ENCODE results near the gene XAB2. TPM values are rescaled to one million over a fixed set of nuclear protein-coding genes. Genes with fewer than 3 reads are reported as not detected.

The XAB2 gene
- total RNA-seq, 1 donor from 2014 or later: 28.1 TPM

- no peaks in the 10 kb centered on the region for H3K4me1 Mint-ChIP-seq (ENCODE audit: low read depth, unreplicated experiment)
- no peak for FAIRE-seq
- Histone ChIP-seq H3K4me1 (ENCODE audit: insufficient read depth, low read length) (no peaks in the 10 kb centered on the region), H2AFZ (ENCODE audit: low read depth, low read length) (no peak overlapping the region), H3K4me2 (ENCODE audit: low read length) (no peak overlapping the region), H3K9ac (ENCODE audit: low read length) (no peak overlapping the region), H3K9me3 (ENCODE audit: insufficient read depth, low read depth, low read length) (no peaks in the 10 kb centered on the region), H3K36me3 (ENCODE audit: insufficient read depth, low read length) (no peaks in the 10 kb centered on the region), H3K27me3 (ENCODE audit: insufficient read depth, low read length) (peaks cover 2% of the 10 kb centered on the region), H3K27ac (ENCODE audit: low read depth, low read length) (no peak overlapping the region), H3K79me2 (ENCODE audit: insufficient read depth, low read length) (no peaks in the 10 kb centered on the region), H3K4me3 (ENCODE audit: insufficient read depth, low read depth, low read length) (no peak overlapping the region), H4K20me1 (ENCODE audit: insufficient read depth, low read length) (no peaks in the 10 kb centered on the region)
- no peaks in the 10 kb centered on the region for H3K9me3 Mint-ChIP-seq (ENCODE audit: unreplicated experiment)
- no peak for DNase-seq (ENCODE audit: low read depth)
- H3K27me3 Mint-ChIP-seq (ENCODE audit: low read depth, unreplicated experiment): peaks cover 42% of the 10 kb centered on the region
- no peak overlapping the region for H3K4me3 Mint-ChIP-seq (ENCODE audit: unreplicated experiment)
- TF ChIP-seq EZH2 (IDR thresholded peaks at IDR 0.05; ENCODE audit: insufficient read depth, low read length): no peak
- TF ChIP-seq CTCF (IDR thresholded peaks at IDR 0.05; ENCODE audit: insufficient read depth, low read depth, low read length): no peak
- no peak overlapping the region for H3K27ac Mint-ChIP-seq (ENCODE audit: unreplicated experiment)
- H3K36me3 Mint-ChIP-seq (ENCODE audit: low read depth, unreplicated experiment): no peaks in the 10 kb centered on the region
These were observed 32.6 kb upstream of the XAB2 start for GRCh38 chr19:7661744-7662538.

GRCh38 chr19:7658219-7658686 lies 28.9 kb upstream of the XAB2 start:
- FAIRE-seq (no peak), DNase-seq (ENCODE audit: low read depth) (no peak)
- no peak overlapping the region for H3K4me2 ChIP-seq (ENCODE audit: low read length)
- no peaks in the 10 kb centered on the region for H3K79me2 ChIP-seq (ENCODE audit: insufficient read depth, low read length)
- H3K27me3 ChIP-seq (ENCODE audit: insufficient read depth, low read length): peaks cover 2% of the 10 kb centered on the region
- no peak overlapping the region for H3K4me3 ChIP-seq (ENCODE audit: insufficient read depth, low read depth, low read length)
- H3K4me1 ChIP-seq (ENCODE audit: insufficient read depth, low read length): no peaks in the 10 kb centered on the region
- no peak overlapping the region for H3K9ac ChIP-seq (ENCODE audit: low read length)
- Mint-ChIP-seq H3K27me3 (ENCODE audit: low read depth, unreplicated experiment) (peaks cover 43% of the 10 kb centered on the region), H3K27ac (ENCODE audit: unreplicated experiment) (no peak overlapping the region), H3K36me3 (ENCODE audit: low read depth, unreplicated experiment) (no peaks in the 10 kb centered on the region), H3K4me1 (ENCODE audit: low read depth, unreplicated experiment) (no peaks in the 10 kb centered on the region), H3K9me3 (ENCODE audit: unreplicated experiment) (no peaks in the 10 kb centered on the region), H3K4me3 (ENCODE audit: unreplicated experiment) (no peak overlapping the region)
- no peaks in the 10 kb centered on the region for H3K36me3 ChIP-seq (ENCODE audit: insufficient read depth, low read length)
- no peak for TF ChIP-seq CTCF (IDR thresholded peaks at IDR 0.05; ENCODE audit: insufficient read depth, low read depth, low read length)
- TF ChIP-seq EZH2 (IDR thresholded peaks at IDR 0.05; ENCODE audit: insufficient read depth, low read length): no peak
- no peaks in the 10 kb centered on the region for H3K9me3 ChIP-seq (ENCODE audit: insufficient read depth, low read depth, low read length)
- H2AFZ ChIP-seq (ENCODE audit: low read depth, low read length): no peak overlapping the region
- H4K20me1 ChIP-seq (ENCODE audit: insufficient read depth, low read length): no peaks in the 10 kb centered on the region
- H3K27ac ChIP-seq (ENCODE audit: low read depth, low read length): no peak overlapping the region
